Activated CD8-positive, alpha-beta T cell treated with anti-CD3 and anti-CD28 coated beads for 36 hours (primary cell): ENCODE results near the gene RGS5. TPM values are rescaled to one million over a fixed set of nuclear protein-coding genes. Genes with fewer than 3 reads are reported as not detected.

Experiments
- ATAC-seq: fragments of 200-7000 bp; cut with Tn5 transposase; one replicate; pipeline ENCODE4 v1.10.0; 2021; ENCODE audit warnings: mild to moderate bottlenecking, moderate library complexity
- CTCF ChIA-PET: fragments of 350-600 bp; sonication (Branson Sonifier 250); formaldehyde crosslinking; loops from one replicate; lab custom pipeline; 2021; ENCODE audit warnings: antibody characterized with exemption; lab: Charles Lee
- POLR2A ChIA-PET: fragments of 350-600 bp; sonication (Branson Sonifier 250); formaldehyde crosslinking; loops from one replicate; lab custom pipeline; 2021; ENCODE audit warnings: antibody characterized with exemption; lab: Charles Lee
- DNase-seq: peaks from one replicate; pipeline ENCODE4 v3.0.0-alpha.2; 2020
- H3K27ac Mint-ChIP-seq: one replicate; pipeline ENCODE4 v1.8.0; 2021; ENCODE audit warnings: mild to moderate bottlenecking, mixed read lengths
- H3K27me3 Mint-ChIP-seq: one replicate; pipeline ENCODE4 v1.8.0; 2021; ENCODE audit warnings: mixed read lengths
- H3K36me3 Mint-ChIP-seq: one replicate; pipeline ENCODE4 v1.8.0; 2021; ENCODE audit warnings: low read depth, mixed read lengths
- H3K4me1 Mint-ChIP-seq: one replicate; pipeline ENCODE4 v1.8.0; 2021; ENCODE audit warnings: low read depth, mixed read lengths
- H3K4me3 Mint-ChIP-seq: one replicate; pipeline ENCODE4 v1.8.0; 2021; ENCODE audit warnings: mild to moderate bottlenecking, moderate library complexity, mixed read lengths
- H3K9me3 Mint-ChIP-seq: one replicate; pipeline ENCODE4 v1.8.0; 2021; ENCODE audit warnings: mixed read lengths
- intact Hi-C: fragments of 100-400 bp; cut with micrococcal nuclease; formaldehyde crosslinking; loops from one replicate; pipeline ENCODE4 v1.10.0; 2022
- total RNA-seq, 2 experiments: library from RNA; stranded (reverse); gene quantifications; one replicate each; pipeline ENCODE4 v1.2.3, GENCODE V29; 2021
- TF ChIP-seq, protein P1 (sequence below): fragments of 200-600 bp; IDR thresholded peaks from one replicate; pipeline ENCODE4 v1.8.0; 2022; ENCODE audit warnings: antibody characterized with exemption, mild to moderate bottlenecking

Gene RGS5
- total RNA-seq, 2 experiments from 2014 or later = 3.6 to 6.0 TPM

DNA sequence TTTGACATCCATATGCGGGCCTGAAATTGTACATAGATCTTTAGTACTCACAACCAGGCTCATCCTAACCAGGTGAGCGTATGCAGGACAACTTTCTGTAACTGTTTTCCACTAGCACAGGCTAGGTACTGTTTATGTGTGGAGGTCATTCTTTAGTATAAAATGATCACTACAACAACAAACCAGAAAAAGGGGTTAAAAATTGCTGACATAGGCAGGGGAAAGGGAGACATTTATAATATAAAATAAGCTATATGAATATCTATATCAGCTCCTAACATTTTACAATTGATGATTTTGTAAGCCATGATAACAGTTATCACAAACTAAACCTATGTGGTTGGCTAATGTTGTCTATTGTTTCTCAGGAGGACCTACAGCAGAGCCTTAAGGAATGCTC lies 37.6 kb downstream of the RGS5 start:
- intact Hi-C loops = no loop called here
- no peak for ATAC-seq
- CTCF ChIA-PET = interaction anchor here (2.2 kb wide), 1 partner anchor 10 kb away, joined by 7 read pairs; no protein-coding TSS in a partner anchor

GRCh38 chr1:163163881-163164582 lies 38.7 kb downstream of the RGS5 start:
- Mint-ChIP-seq H3K27me3 (no peaks in the 10 kb centered on the region), H3K4me1 (no peaks in the 10 kb centered on the region), H3K9me3 (peaks cover under 1% of the 10 kb centered on the region), H3K27ac (no peak overlapping the region), H3K4me3 (no peak overlapping the region), H3K36me3 (peaks cover under 1% of the 10 kb centered on the region)
- intact Hi-C loops = no loop called here
- CTCF ChIA-PET = interaction anchor here (1.1 to 2.2 kb wide), 2 partner anchors 11 to 92 kb away, joined by 3 to 7 read pairs; no protein-coding TSS in a partner anchor
- no peak for ATAC-seq
- TF ChIP-seq, protein P1, sequence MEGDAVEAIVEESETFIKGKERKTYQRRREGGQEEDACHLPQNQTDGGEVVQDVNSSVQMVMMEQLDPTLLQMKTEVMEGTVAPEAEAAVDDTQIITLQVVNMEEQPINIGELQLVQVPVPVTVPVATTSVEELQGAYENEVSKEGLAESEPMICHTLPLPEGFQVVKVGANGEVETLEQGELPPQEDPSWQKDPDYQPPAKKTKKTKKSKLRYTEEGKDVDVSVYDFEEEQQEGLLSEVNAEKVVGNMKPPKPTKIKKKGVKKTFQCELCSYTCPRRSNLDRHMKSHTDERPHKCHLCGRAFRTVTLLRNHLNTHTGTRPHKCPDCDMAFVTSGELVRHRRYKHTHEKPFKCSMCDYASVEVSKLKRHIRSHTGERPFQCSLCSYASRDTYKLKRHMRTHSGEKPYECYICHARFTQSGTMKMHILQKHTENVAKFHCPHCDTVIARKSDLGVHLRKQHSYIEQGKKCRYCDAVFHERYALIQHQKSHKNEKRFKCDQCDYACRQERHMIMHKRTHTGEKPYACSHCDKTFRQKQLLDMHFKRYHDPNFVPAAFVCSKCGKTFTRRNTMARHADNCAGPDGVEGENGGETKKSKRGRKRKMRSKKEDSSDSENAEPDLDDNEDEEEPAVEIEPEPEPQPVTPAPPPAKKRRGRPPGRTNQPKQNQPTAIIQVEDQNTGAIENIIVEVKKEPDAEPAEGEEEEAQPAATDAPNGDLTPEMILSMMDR = no peak
- POLR2A ChIA-PET = no interaction called here
- DNase-seq = no peak

More for the DNA sequence above, 37.6 kb downstream of the RGS5 start:
- H3K27ac Mint-ChIP-seq = no peak overlapping the region
- TF ChIP-seq, protein P1 = no peak
- POLR2A ChIA-PET = no interaction called here
- no peak overlapping the region for H3K4me3 Mint-ChIP-seq
- no peak for DNase-seq
- H3K4me1 Mint-ChIP-seq = no peaks in the 10 kb centered on the region
- H3K36me3 Mint-ChIP-seq = no peaks in the 10 kb centered on the region
- H3K27me3 Mint-ChIP-seq = no peaks in the 10 kb centered on the region
- no peaks in the 10 kb centered on the region for H3K9me3 Mint-ChIP-seq

DNA sequence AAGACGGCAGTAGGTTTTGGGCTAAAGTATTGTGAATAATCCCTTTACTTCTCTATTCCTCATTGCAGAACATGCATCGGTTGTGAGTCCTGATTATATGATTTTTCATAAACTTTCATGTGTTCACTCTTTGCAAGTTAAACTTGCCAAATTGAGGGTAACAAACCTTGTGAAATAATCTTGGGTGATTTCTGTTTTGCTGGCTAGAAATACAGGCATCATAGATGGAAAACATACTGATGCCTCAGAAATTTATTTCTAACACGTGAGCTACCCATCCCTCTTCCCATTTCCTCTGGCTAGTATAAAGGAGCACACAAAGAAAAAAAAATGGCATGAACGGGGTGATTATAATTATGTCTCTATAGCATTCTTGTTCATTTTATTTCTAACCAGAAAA lies 39.6 kb downstream of the RGS5 start:
- POLR2A ChIA-PET = no interaction called here
- Mint-ChIP-seq H3K27me3 (no peaks in the 10 kb centered on the region), H3K27ac (no peak overlapping the region), H3K9me3 (peaks cover 2% of the 10 kb centered on the region), H3K36me3 (peaks cover 2% of the 10 kb centered on the region), H3K4me1 (no peaks in the 10 kb centered on the region), H3K4me3 (no peak overlapping the region)
- CTCF ChIA-PET = interaction anchor here (1.1 kb wide), 1 partner anchor 12 kb away, joined by 5 read pairs; no protein-coding TSS in a partner anchor
- DNase-seq (no peak), ATAC-seq (no peak)
- intact Hi-C loops = no loop called here
- TF ChIP-seq, protein P1 = no peak

GRCh38 chr1:163162381-163162914 lies 40.3 kb downstream of the RGS5 start:
- Mint-ChIP-seq H3K27ac (no peak overlapping the region), H3K4me1 (no peaks in the 10 kb centered on the region), H3K36me3 (peaks cover 6% of the 10 kb centered on the region), H3K9me3 (peaks cover 4% of the 10 kb centered on the region), H3K27me3 (no peaks in the 10 kb centered on the region), H3K4me3 (no peak overlapping the region)
- ChIA-PET POLR2A (no interaction called here), CTCF (interaction anchor here (1.1 kb wide), 1 partner anchor 13 kb away, joined by 5 read pairs; no protein-coding TSS in a partner anchor)
- TF ChIP-seq, protein P1 = no peak
- ATAC-seq (no peak), DNase-seq (no peak)
- intact Hi-C loops = no loop called here

DNA sequence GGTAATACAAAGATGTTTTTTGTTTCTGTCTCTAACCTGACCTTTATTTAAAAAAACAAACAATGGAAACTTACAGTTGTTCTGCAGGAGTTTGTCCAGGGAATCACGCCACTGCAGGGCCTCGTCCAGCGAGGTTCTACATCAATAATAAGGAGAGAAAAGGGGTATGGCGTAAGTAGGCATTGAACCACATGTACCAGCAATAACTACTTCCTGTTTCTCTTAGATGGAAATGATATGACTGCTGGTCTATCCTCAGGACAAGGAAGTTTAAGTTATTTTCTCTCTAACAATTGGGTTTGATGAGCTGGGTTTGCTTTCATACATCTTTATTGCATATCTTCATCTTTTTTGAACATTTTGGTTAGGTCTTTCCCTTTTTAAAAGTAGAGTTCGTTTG lies 40.9 kb downstream of the RGS5 start:
- Mint-ChIP-seq H3K27me3 (no peaks in the 10 kb centered on the region), H3K27ac (no peak overlapping the region), H3K9me3 (peaks cover 4% of the 10 kb centered on the region), H3K4me1 (no peaks in the 10 kb centered on the region), H3K4me3 (no peak overlapping the region), H3K36me3 (peaks cover 6% of the 10 kb centered on the region)
- ChIA-PET POLR2A (no interaction called here), CTCF (interaction anchor here (1.1 kb wide), 1 partner anchor 13 kb away, joined by 5 read pairs; no protein-coding TSS in a partner anchor)
- TF ChIP-seq, protein P1 = no peak
- DNase-seq = no peak
- intact Hi-C loops = no loop called here
- no peak for ATAC-seq
